KG1 (cell line): ENCODE measurements around the gene STAC3.
A peak's percentile ranks its signal among the peaks of the same experiment; 100 is the strongest.

Experiments
- DNase-seq: peaks from one replicate; lab custom pipeline; 2025; lab: John Stamatoyannopoulos, UW

STAC3 gene

DNA sequence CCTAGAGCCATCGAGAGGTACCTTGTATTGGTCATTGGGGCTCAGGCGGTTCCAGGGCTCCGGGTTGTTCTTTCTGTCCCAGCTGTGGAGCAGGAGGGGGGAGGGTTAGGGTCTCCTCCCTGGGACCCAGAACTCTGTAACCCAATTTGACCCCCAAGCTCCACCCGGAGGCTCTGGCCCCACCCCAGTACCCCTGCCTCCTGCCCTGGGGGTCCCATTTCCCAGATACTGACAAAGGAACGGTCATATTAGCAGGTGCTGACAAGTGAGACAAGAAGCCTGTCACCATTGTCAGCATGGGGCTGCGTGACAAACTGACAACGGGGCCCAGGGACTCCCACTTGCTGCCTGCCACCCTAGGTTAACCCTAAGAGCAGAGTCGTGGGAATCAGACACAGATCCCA lies 15.3 kb downstream of the STAC3 start:
- DNase-seq = no peak

DNA sequence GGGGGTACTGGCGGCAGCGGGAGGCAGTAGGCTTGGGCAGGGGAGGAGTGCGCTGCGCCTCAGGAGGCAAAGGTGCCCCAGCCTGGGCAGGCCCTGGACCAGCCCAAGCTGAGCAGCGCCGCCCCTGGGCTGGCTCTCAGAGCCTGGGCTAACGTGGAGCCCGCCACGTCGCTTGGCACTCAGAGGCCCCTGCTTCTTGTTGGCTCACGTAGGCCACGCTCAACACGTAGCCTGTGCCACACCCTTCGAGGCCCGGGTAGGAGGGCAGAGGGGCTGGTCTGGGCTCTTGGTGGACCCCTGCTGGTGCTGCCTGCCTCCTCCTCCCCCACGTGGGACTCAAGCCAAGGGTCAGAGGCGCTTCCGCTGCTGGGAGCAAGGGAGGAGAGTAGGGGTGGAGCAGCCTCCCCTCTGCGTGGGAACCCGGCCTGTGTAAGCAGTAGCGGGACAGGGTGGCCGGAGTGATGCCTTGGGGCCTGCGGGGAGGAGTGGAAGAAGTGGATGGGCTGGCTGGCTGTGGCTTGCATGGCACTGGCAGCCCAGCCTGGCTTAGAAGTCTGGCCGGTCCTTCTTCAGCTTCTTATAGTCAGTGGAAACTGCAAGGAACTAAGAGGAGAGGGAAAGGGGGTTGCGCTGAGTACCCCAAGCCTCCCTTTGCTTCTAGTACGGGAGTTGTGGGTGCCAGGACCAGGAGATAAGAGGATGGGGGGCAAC lies 15.8 kb downstream of the STAC3 start:
- no peak for DNase-seq

- no peak for DNase-seq
Observed at GRCh38 chr12:57234571-57235016, 16.4 kb downstream of the STAC3 start.

DNA sequence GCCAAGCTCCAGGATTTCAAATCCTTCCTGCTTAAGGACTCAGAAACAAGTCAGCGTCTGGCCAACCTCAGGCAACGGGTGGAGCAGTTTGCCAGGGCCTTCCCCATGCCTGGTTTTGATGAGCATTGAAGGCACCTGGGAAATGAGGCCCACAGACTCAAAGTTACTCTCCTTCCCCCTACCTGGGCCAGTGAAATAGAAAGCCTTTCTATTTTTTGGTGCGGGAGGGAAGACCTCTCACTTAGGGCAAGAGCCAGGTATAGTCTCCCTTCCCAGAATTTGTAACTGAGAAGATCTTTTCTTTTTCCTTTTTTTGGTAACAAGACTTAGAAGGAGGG lies 16.8 kb downstream of the STAC3 start:
- no peak for DNase-seq

GRCh38 chr12:57233357-57234232 lies 17.4 kb downstream of the STAC3 start:
- no peak for DNase-seq

- DNase-seq = no peak
Observed at GRCh38 chr12:57232156-57232756, 18.7 kb downstream of the STAC3 start.

DNA sequence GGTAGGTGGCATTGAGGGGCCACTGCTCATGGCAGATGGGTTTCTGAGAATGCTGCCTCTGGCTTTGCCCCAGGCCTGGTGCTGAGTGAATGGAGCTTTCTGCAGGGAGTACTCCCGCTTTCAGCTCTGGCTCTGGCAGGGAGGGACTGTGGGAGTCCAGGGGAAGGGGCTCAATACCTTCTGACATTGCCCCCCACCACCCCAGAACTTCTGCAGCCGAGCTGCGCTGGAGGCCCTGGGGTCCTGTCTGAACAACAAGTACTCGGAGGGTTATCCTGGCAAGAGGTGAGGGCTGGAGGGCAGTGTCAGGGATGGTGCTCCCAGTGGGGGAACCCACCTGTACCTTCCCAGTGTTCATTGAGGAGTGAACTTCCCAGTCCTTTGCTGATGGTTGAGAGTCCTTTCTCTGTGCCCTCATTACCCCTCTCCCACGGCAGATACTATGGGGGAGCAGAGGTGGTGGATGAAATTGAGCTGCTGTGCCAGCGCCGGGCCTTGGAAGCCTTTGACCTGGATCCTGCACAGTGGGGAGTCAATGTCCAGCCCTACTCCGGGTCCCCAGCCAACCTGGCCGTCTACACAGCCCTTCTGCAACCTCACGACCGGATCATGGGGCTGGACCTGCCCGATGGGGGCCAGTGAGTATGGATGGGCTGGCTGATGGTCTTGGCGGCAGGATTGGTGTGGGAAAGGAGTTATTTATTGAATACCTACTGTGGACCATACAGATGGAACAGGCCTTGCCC lies 19.5 kb downstream of the STAC3 start:
- DNase-seq = no peak

GRCh38 chr12:57230381-57231155 lies 20.4 kb downstream of the STAC3 start:
- DNase-seq = no peak

DNA sequence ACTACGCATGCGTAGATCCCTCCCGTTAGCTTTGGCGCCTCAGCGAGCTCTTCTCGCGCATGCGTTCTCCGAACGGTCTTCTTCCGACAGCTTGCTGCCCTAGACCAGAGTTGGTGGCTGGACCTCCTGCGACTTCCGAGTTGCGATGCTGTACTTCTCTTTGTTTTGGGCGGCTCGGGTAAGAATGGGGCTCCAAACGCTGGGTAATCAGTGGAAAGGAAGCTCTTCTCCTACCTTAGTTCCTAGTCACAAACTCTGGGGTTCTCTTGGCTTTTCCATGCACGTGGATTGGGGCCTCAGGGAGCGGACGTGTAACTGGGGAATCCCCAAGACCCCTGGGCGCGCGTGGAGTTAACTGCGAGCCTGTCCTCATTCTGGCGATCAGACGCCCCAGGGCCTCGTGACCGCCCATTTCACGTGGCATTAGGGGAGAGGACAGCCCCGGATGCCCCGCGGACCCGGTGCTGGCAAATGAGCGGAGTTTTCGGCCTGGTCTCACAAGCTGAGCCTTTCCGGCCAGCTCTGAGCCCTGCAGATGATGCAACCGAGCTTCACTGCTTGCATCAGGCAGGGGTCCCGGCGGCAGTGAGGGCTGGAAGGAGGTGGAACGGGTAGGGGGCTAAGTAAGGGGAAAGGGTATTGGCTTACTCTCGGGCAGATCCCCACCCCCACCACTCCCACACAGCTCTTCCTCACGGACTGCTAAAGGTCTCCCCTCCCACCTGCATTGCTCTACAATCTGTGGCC lies 21.2 kb downstream of the STAC3 start, which contains the start of gene SHMT2:
TSS of gene SHMT2 (plus strand) at position 78 of the 747 bp plus-strand sequence. CDS start at position 146, 68 bp downstream.
- peak; percentile 53 for DNase-seq

GRCh38 chr12:57229046-57229633 lies 21.8 kb downstream of the STAC3 start:
- no peak for DNase-seq

GRCh38 chr12:57227315-57228115 lies 23.5 kb downstream of the STAC3 start:
- DNase-seq = no peak

DNA sequence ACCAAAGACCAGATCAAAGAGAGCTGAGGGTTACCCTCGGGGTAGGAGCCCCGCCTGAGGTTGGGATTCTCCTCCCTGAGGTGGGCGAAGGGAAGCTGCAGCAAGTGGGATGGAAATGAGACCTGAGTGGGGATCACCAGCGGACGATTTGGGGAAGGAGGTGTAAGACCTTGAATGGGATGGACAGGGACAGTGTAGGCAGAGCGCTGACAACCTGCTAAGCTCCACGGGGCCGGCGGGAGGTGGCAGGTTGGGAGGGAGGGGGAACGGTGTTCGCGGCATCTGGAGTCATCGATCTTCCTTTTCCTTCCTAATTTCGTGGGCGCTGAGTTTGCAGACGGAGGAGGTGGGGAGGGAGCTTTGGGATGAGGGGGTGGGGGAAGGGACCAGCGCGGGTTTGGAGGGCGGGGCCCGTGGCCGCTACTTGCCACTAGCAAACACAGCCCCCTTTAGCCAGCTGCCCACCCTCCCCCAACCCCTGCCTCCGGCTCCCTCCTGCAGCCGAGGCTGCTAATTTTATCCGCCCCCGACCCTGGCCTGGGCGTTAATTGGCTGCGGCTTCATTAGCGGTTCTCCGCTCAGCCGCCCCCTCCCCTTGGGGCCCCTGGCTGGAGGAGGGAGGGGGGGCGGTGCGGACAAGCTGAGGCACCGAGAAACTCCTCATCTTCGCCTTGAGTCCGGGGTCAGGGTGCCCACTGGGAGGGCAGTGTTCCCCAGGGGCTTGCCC lies 24.2 kb downstream of the STAC3 start:
- no peak for DNase-seq

DNA sequence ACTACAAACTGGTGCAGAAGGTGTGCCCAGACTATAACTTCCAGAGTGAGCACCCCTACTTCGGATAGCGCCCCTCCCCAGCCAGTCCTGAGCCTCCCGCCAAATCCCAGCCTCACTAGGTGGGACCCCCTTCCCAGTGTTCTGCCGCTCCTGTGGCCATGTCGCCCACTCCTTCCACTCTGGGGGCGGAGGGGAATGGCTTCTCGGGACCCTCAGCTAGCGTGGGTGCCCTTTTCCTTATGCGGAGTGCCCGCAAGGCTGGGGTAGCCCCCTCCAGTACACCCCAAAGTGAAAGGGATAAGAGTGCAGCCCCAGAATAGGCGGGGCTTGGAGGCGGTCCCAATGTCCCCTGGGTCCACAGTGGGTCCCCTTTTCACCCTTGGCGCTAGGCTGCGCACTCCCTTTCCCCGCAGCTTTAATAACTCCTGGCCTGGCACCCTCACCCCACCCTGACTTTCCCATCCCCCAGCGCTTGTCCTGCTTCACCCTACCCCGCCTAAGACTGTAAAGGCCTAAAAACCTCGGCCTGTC lies 25.2 kb downstream of the STAC3 start:
- DNase-seq = no peak

DNA sequence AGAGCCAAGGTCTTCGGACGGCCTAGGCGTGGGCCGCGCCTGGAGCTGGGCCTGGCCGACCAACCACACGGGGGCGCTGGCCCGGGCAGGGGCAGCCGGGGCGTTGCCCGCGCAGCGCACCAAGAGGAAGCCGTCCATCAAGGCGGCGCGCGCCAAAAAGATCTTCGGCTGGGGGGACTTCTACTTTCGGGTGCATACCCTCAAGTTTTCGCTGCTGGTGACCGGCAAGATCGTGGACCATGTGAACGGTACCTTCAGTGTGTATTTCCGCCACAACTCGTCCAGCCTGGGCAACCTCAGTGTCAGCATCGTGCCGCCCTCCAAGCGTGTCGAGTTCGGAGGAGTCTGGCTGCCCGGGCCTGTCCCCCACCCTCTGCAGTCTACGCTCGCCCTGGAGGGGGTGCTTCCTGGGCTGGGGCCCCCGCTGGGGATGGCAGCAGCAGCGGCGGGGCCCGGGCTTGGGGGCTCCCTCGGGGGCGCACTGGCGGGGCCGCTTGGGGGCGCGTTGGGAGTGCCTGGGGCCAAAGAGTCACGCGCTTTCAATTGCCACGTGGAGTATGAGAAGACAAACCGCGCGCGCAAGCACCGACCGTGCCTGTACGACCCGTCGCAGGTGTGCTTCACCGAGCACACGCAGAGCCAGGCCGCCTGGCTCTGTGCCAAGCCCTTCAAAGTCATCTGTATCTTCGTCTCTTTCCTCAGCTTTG lies 25.9 kb downstream of the STAC3 start:
- DNase-seq = no peak

DNA sequence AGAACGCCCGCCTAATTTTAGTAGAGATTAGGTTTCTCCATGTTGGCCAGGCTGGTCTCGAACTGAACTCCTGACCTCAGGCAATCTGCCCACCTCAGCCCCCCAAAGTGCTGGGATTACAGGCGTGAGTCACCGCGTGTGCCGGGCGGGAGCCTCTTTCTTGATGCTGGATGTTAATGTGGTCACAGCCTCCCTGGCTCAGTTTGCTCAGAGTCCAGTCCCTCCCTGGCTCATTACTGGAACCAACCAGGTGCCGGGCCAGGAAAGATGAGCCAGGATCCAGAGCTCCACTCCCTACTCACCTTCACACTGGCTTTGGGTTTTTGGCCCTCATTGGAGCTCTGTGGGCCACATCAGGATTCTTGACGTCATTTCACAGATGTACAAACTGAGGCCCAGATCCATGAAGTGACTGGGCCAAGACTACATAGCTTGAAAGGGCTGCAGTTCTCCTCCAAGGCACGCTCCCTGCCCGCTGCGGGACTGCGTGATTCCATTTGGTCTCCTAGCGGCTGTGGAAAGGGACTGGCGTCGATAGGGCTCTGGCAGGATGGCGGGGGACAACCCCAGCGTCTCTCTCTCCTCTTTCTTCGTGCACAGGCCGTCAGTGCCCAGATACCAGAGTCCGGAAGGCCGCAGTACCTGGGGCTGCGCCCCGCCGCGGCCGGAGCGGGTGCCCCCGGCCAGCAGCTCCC lies 26.6 kb downstream of the STAC3 start:
- DNase-seq = no peak

- no peak for DNase-seq
Observed at GRCh38 chr12:57223191-57224165, 27.5 kb downstream of the STAC3 start.
